HepG2 (cell line): Measurements from ENCODE around the gene INO80B. TPM values are rescaled to one million over a fixed set of nuclear protein-coding genes. Genes with fewer than 3 reads are reported as not detected.
A peak's percentile ranks its signal among the peaks of the same experiment; 100 is the strongest.

ENCODE experiments used
- FOSL1 ChIP-seq: sonication (generic); formaldehyde crosslinking; IDR thresholded peaks from 2 replicates; pipeline ENCODE4 v1.9.0; 2021; ENCODE audit warnings: missing genetic modification reagents, borderline replicate concordance
- FOXP1 ChIP-seq, 2 experiments: fragments of 450-650 bp in 1 of 2; IDR thresholded peaks; 2 replicates each; pipeline ENCODE4 v1.6.1; 2017 to 2018; ENCODE audit warnings: antibody characterized with exemption in 1 of 2
- HNF4G ChIP-seq, 2 experiments: sonication (generic) in 1 of 2; formaldehyde crosslinking in 1 of 2; IDR thresholded peaks; 2 replicates each; pipeline versions ENCODE4 v1.4.0 to v1.6.1; 2011 to 2020; ENCODE audit warnings: borderline replicate concordance in 2 of 2, low read depth in 2 of 2, mild to moderate bottlenecking in 2 of 2, low read length in 1 of 2, missing genetic modification reagents in 1 of 2, moderate library complexity in 1 of 2
- KAT7 ChIP-seq: IDR thresholded peaks from 2 replicates; pipeline ENCODE4 v1.6.1; 2018; ENCODE audit warnings: borderline replicate concordance, missing compliant biosample characterization
- KMT2A ChIP-seq: sonication (generic); formaldehyde crosslinking; IDR thresholded peaks from 2 replicates; pipeline ENCODE4 v1.4.0; 2020; ENCODE audit warnings: missing genetic modification reagents
- NFYB ChIP-seq: sonication (generic); formaldehyde crosslinking; IDR thresholded peaks from 2 replicates; pipeline ENCODE4 v1.4.0; 2020; ENCODE audit warnings: missing genetic modification reagents
- NR2C2 ChIP-seq: sonication (generic); formaldehyde crosslinking; IDR thresholded peaks from 2 replicates; pipeline ENCODE4 v1.4.0; 2020; ENCODE audit warnings: missing genetic modification reagents, mild to moderate bottlenecking, moderate library complexity, borderline replicate concordance
- RBM39 ChIP-seq: fragments of 200-400 bp; formaldehyde crosslinking; IDR thresholded peaks from one replicate; pipeline ENCODE4 v1.6.1; 2018; ENCODE audit warnings: antibody characterized with exemption, mild to moderate bottlenecking, low read depth, low read length; ENCODE audit not compliant: poor library complexity, severe bottlenecking
- SMAD3 ChIP-seq: sonication (generic); formaldehyde crosslinking; IDR thresholded peaks from 2 replicates; pipeline ENCODE4 v1.4.0; 2020; ENCODE audit warnings: missing genetic modification reagents
- ZNF207 ChIP-seq: fragments of 450-650 bp; IDR thresholded peaks from 2 replicates; pipeline ENCODE4 v1.6.1; 2016; ENCODE audit warnings: antibody characterized with exemption, borderline replicate concordance
- ZNF672 ChIP-seq: sonication (generic); formaldehyde crosslinking; IDR thresholded peaks from 2 replicates; pipeline ENCODE4 v1.8.1; 2022; ENCODE audit warnings: missing genetic modification reagents
- ZSCAN20 ChIP-seq: sonication (generic); formaldehyde crosslinking; IDR thresholded peaks from 2 replicates; pipeline ENCODE4 v1.4.0; 2020; ENCODE audit warnings: missing genetic modification reagents, mild to moderate bottlenecking, borderline replicate concordance
- polyA plus RNA-seq, 8 experiments: library from polyadenylated mRNA; depleted of rRNA in 3 of 8; stranded (reverse) in 7 of 8; unstranded in 1 of 8; fragments of >200 nt; fragmentation: Illumina TruSeq in 4 of 8; extraction: Trizol in 4 of 8; gene quantifications; 2 replicates each; pipeline versions ENCODE4 v1.2.1 to v1.2.3, GENCODE V29; 2011 to 2016; ENCODE audit warnings: low read depth in 4 of 8, missing spikeins in 1 of 8, mixed read lengths in 1 of 8; ENCODE audit not compliant: insufficient read depth in 1 of 8
- total RNA-seq, 5 experiments: library from RNA; depleted of rRNA; stranded (reverse); fragments of >200 nt; fragmentation: Illumina TruSeq; extraction: Trizol; gene quantifications; 2 replicates each; pipeline ENCODE4 v1.2.3, GENCODE V29; 2016; ENCODE audit warnings: low read depth in 1 of 5
- TF ChIP-seq, protein P1 (sequence below): sonication (generic); formaldehyde crosslinking; IDR thresholded peaks from 2 replicates; pipeline ENCODE4 v1.8.1; 2023; ENCODE audit warnings: missing genetic modification reagents, mild to moderate bottlenecking, borderline replicate concordance
- TF ChIP-seq, protein P2 (sequence below): sonication (generic); formaldehyde crosslinking; IDR thresholded peaks from 2 replicates; pipeline ENCODE4 v1.4.0; 2020; ENCODE audit warnings: missing genetic modification reagents
- TF ChIP-seq, protein P3 (sequence below): IDR thresholded peaks from 2 replicates; pipeline ENCODE4 v1.6.1; 2016
- TF ChIP-seq, protein P4 (sequence below): fragments of 450-650 bp; IDR thresholded peaks from 2 replicates; pipeline ENCODE4 v1.6.1; 2016
- TF ChIP-seq, protein P5 (sequence below): sonication (generic); formaldehyde crosslinking; IDR thresholded peaks from 2 replicates; pipeline ENCODE4 v1.4.0; 2020; ENCODE audit warnings: missing genetic modification reagents, borderline replicate concordance

INO80B gene
- total and polyA plus RNA-seq, 2 of the 13 experiments (the other 11 are each of a cell fraction or from before 2014, with no cell fraction given), result 6.2 to 14.5 TPM

DNA sequence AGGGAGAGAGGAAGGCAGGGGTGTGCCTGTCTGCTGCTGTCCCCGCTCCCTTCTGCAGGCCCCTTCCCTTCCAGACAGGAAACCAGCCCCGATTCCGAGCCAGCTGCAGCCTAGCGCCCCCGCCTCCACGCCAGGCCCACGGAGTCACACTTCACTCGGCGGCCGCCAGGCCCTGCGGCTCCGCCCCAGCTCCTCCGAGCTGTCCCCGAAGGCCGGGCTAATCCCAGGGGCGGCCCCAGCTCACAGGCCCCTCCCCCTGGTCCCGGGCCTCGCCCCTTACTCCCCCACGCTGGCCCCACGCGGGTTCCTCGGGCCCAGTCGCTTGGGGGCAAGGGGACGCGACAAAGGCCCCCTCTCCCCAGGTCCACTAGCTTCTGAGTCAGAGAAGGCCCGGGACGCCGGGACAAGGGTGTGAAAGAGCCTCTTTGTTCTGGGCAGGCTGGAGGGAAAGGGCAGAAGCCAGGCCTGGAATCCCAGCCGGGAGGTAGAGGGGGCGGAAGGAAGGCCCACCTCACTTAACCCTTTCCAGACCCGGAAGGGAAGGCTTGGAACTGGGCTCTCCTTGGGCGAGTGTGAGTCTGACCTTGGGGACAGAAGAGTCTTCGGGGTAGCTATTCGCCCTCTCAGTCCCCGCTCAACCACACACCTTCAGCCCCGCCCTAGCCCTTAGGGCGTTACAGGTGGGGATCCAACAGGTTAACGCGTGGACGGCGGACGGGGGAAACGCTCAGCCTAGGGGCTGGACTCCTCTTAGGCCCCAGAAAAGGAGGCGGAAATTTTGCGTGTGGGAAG is 14.3 kb upstream of the INO80B start (continued):
- TF ChIP-seq, protein P1, sequence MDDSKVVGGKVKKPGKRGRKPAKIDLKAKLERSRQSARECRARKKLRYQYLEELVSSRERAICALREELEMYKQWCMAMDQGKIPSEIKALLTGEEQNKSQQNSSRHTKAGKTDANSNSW (CRISPR knock-in tag), result peak; percentile 28; the same call in 1 of the 2 replicates
- TF ChIP-seq ZNF207, result no peak
- TF ChIP-seq ZNF672 (CRISPR knock-in tag), result no peak
- TF ChIP-seq KAT7, result peak; percentile 89
- peak; percentile 86 for TF ChIP-seq NR2C2 (CRISPR knock-in tag)
- TF ChIP-seq, protein P2, sequence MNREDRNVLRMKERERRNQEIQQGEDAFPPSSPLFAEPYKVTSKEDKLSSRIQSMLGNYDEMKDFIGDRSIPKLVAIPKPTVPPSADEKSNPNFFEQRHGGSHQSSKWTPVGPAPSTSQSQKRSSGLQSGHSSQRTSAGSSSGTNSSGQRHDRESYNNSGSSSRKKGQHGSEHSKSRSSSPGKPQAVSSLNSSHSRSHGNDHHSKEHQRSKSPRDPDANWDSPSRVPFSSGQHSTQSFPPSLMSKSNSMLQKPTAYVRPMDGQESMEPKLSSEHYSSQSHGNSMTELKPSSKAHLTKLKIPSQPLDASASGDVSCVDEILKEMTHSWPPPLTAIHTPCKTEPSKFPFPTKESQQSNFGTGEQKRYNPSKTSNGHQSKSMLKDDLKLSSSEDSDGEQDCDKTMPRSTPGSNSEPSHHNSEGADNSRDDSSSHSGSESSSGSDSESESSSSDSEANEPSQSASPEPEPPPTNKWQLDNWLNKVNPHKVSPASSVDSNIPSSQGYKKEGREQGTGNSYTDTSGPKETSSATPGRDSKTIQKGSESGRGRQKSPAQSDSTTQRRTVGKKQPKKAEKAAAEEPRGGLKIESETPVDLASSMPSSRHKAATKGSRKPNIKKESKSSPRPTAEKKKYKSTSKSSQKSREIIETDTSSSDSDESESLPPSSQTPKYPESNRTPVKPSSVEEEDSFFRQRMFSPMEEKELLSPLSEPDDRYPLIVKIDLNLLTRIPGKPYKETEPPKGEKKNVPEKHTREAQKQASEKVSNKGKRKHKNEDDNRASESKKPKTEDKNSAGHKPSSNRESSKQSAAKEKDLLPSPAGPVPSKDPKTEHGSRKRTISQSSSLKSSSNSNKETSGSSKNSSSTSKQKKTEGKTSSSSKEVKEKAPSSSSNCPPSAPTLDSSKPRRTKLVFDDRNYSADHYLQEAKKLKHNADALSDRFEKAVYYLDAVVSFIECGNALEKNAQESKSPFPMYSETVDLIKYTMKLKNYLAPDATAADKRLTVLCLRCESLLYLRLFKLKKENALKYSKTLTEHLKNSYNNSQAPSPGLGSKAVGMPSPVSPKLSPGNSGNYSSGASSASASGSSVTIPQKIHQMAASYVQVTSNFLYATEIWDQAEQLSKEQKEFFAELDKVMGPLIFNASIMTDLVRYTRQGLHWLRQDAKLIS (CRISPR knock-in tag), result peak; percentile 69; the same call in 1 of the 2 replicates
- TF ChIP-seq, protein P3, sequence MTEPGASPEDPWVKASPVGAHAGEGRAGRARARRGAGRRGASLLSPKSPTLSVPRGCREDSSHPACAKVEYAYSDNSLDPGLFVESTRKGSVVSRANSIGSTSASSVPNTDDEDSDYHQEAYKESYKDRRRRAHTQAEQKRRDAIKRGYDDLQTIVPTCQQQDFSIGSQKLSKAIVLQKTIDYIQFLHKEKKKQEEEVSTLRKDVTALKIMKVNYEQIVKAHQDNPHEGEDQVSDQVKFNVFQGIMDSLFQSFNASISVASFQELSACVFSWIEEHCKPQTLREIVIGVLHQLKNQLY (CRISPR knock-in tag), result peak; percentile 51; the same call in 1 of the 2 replicates
- TF ChIP-seq KMT2A (CRISPR knock-in tag), result peak; percentile 73; the same call in 1 of the 2 replicates
- TF ChIP-seq ZSCAN20 (CRISPR knock-in tag), result peak; percentile 71
- peak; percentile 87; the same call in 1 of the 2 replicates for TF ChIP-seq SMAD3 (CRISPR knock-in tag)
- TF ChIP-seq, protein P4, sequence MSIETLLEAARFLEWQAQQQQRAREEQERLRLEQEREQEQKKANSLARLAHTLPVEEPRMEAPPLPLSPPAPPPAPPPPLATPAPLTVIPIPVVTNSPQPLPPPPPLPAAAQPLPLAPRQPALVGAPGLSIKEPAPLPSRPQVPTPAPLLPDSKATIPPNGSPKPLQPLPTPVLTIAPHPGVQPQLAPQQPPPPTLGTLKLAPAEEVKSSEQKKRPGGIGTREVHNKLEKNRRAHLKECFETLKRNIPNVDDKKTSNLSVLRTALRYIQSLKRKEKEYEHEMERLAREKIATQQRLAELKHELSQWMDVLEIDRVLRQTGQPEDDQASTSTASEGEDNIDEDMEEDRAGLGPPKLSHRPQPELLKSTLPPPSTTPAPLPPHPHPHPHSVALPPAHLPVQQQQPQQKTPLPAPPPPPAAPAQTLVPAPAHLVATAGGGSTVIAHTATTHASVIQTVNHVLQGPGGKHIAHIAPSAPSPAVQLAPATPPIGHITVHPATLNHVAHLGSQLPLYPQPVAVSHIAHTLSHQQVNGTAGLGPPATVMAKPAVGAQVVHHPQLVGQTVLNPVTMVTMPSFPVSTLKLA, result no peak
- TF ChIP-seq NFYB (CRISPR knock-in tag), result no peak
- no peak for TF ChIP-seq FOXP1 (IDR thresholded peaks at IDR 0.05)
- TF ChIP-seq FOXP1 (CRISPR knock-in tag; IDR thresholded peaks at IDR 0.05), result 0 out of 2 replicates have a peak, but pooled peaks have one; percentile 12
- TF ChIP-seq RBM39, result peak; percentile 82
- TF ChIP-seq HNF4G (IDR thresholded peaks at IDR 0.05; ENCODE audit: borderline replicate concordance, low read depth, low read length), result peak; percentile 36; the same call in 1 of the 2 replicates
- TF ChIP-seq HNF4G (CRISPR knock-in tag; IDR thresholded peaks at IDR 0.05; ENCODE audit: borderline replicate concordance, low read depth), result peak; percentile 61; the same call in 1 of the 2 replicates
- peak; percentile 50; the same call in 1 of the 2 replicates for TF ChIP-seq FOSL1
- TF ChIP-seq, protein P5, sequence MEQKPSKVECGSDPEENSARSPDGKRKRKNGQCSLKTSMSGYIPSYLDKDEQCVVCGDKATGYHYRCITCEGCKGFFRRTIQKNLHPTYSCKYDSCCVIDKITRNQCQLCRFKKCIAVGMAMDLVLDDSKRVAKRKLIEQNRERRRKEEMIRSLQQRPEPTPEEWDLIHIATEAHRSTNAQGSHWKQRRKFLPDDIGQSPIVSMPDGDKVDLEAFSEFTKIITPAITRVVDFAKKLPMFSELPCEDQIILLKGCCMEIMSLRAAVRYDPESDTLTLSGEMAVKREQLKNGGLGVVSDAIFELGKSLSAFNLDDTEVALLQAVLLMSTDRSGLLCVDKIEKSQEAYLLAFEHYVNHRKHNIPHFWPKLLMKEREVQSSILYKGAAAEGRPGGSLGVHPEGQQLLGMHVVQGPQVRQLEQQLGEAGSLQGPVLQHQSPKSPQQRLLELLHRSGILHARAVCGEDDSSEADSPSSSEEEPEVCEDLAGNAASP, result peak; percentile 77; the same call in 1 of the 2 replicates
